HG03521 (cell line): ENCODE results near the gene UNC5A.

Experiments used
- ATAC-seq: cut with Tn5 transposase; IDR thresholded peaks from one replicate; pipeline ENCODE4 v1.9.1; 2021; ENCODE audit warnings: mild to moderate bottlenecking, moderate library complexity; ENCODE audit not compliant: unreplicated experiment

The UNC5A gene

GRCh38 chr5:176916337-176916736, 106.0 kb downstream of the UNC5A start:
- ATAC-seq: no peak

- ATAC-seq: no peak
These were observed 108.3 kb downstream of the UNC5A start for GRCh38 chr5:176918613-176919012.

GRCh38 chr5:176921714-176922113, 111.4 kb downstream of the UNC5A start:
- no peak for ATAC-seq

- ATAC-seq: no peak
These were observed 112.5 kb downstream of the UNC5A start for GRCh38 chr5:176922817-176923216.

GRCh38 chr5:176927562-176927961, 117.2 kb downstream of the UNC5A start:
- no peak for ATAC-seq

- no peak for ATAC-seq
These were observed 119.3 kb downstream of the UNC5A start for GRCh38 chr5:176929654-176930053.
